ENCODE data around the gene U2AF2.
"Not testable (repeated sequence)": the region's sequence is repeated elsewhere in the genome, so short reads cannot be mapped to it uniquely, and the experiment has no call there.

U2AF2 gene

GRCh38 chr19:55692681-55693081 lies 37.8 kb downstream of the U2AF2 start:
- DNase-seq = no peak

GRCh38 chr19:55693336-55693974 lies 38.6 kb downstream of the U2AF2 start:
- DNase-seq = no peak

- DNase-seq = no peak
These were observed 39.4 kb downstream of the U2AF2 start for GRCh38 chr19:55694241-55694655.

- DNase-seq = no peak
These were observed 40.0 kb downstream of the U2AF2 start for GRCh38 chr19:55694656-55695491.

- DNase-seq = no peak
These were observed 40.9 kb downstream of the U2AF2 start for GRCh38 chr19:55695511-55696290.

GRCh38 chr19:55696301-55697068 lies 41.6 kb downstream of the U2AF2 start:
- no peak for DNase-seq

GRCh38 chr19:55697069-55697440 lies 42.2 kb downstream of the U2AF2 start:
- DNase-seq = no peak

GRCh38 chr19:55697698-55698097 lies 42.9 kb downstream of the U2AF2 start:
- no peak for DNase-seq

GRCh38 chr19:55698256-55698655 lies 43.4 kb downstream of the U2AF2 start:
- no peak for DNase-seq

- no peak for DNase-seq
These were observed 44.4 kb downstream of the U2AF2 start for GRCh38 chr19:55699221-55699620.

- no peak for DNase-seq
These were observed 46.0 kb downstream of the U2AF2 start for GRCh38 chr19:55700813-55701212.

- no peak for DNase-seq
These were observed 47.3 kb downstream of the U2AF2 start for GRCh38 chr19:55702131-55702627.

GRCh38 chr19:55703790-55704215 lies 49.0 kb downstream of the U2AF2 start:
- DNase-seq = no peak

- DNase-seq = no peak
These were observed 49.8 kb downstream of the U2AF2 start for GRCh38 chr19:55704494-55705245.

- no peak for DNase-seq
These were observed 51.1 kb downstream of the U2AF2 start for GRCh38 chr19:55705972-55706371.

- no peak for DNase-seq
These were observed 56.9 kb downstream of the U2AF2 start for GRCh38 chr19:55711719-55712118.

- DNase-seq = no peak
These were observed 58.2 kb downstream of the U2AF2 start for GRCh38 chr19:55712804-55713631.

GRCh38 chr19:55716531-55716930 lies 61.7 kb downstream of the U2AF2 start:
- DNase-seq = no peak

GRCh38 chr19:55717251-55717650 lies 62.4 kb downstream of the U2AF2 start:
- DNase-seq = no peak

GRCh38 chr19:55717879-55718711 lies 63.3 kb downstream of the U2AF2 start:
- not testable (repeated sequence) for DNase-seq

Data from NCI-H2227 treated with DMSO at 0.1 percent for 48 hours (cell line).